Left lung (tissue), 10 donors: ENCODE results near the gene LHX6. TPM values are rescaled to one million over a fixed set of nuclear protein-coding genes. Genes with fewer than 3 reads are reported as not detected.

Experiments used
- ATAC-seq: fragments of 200-7000 bp; cut with Tn5 transposase; one replicate; pipeline ENCODE4 v1.9.1; 2020; ENCODE audit warnings: moderate library complexity
- DNase-seq, 4 donors: peaks; one replicate each; pipeline ENCODE4 v3.0.0-alpha.2; 2013 to 2020
- H3K27ac ChIP-seq, 2 donors: fragments of 200-600 bp; sonication (generic) in 1 of 2; one replicate each; pipeline versions ENCODE4 v1.5.0 to v1.8.0; 2020 to 2021
- H3K27me3 ChIP-seq, 2 donors: fragments of 200-600 bp; sonication (generic) in 1 of 2; one replicate each; pipeline versions ENCODE4 v1.5.0 to v1.8.0; 2020 to 2021
- H3K36me3 ChIP-seq, 2 donors: fragments of 200-600 bp; sonication (generic) in 1 of 2; one replicate each; pipeline versions ENCODE4 v1.5.0 to v1.8.0; 2020 to 2021
- H3K4me1 ChIP-seq, 2 donors: fragments of 200-600 bp; one replicate each; pipeline ENCODE4 v1.8.0; 2021
- H3K4me3 ChIP-seq, 2 donors: fragments of 200-600 bp; sonication (generic) in 1 of 2; one replicate each; pipeline versions ENCODE4 v1.5.0 to v1.8.0; 2020 to 2021; ENCODE audit warnings: mild to moderate bottlenecking in 1 of 2
- H3K9me3 ChIP-seq, 2 donors: fragments of 200-600 bp; sonication (generic) in 1 of 2; one replicate each; pipeline versions ENCODE4 v1.5.0 to v1.8.0; 2020 to 2021
- CTCF ChIP-seq, 2 donors: fragments of 200-600 bp; sonication (generic) in 1 of 2; IDR thresholded peaks; one replicate each; pipeline versions ENCODE4 v1.5.0 to v1.8.0; 2021; ENCODE audit warnings: antibody characterized with exemption in 2 of 2
- intact Hi-C, 2 donors: fragments of 100-400 bp; cut with DNase I; formaldehyde crosslinking; loops; one replicate each; pipeline versions ENCODE4 v1.11.2 to v1.14.2; 2022
- polyA plus RNA-seq, 6 donors: library from polyadenylated mRNA; unstranded; fragments of 120-200 nt; gene quantifications; one replicate each; pipeline ENCODE4 v1.2.1, GENCODE V29; 2013; ENCODE audit not compliant: insufficient read length in 6 of 6
- total RNA-seq, 2 donors: library from RNA; stranded (reverse); fragmentation: NEBNext Ultra II Directional; extraction: Animal tissue kit (Norgen Biotek cat#: 25700); gene quantifications; one replicate each; pipeline ENCODE4 v1.2.1, GENCODE V29; 2021
- donor health status: DM: no; HTN: yes; CAD: no.
- donor health status: DM: no; HTN: no; CAD: no.

LHX6 gene
- total and polyA plus RNA-seq, 8 donors, result 4.8 to 25.4 (median 18.2) TPM

- ATAC-seq, result no peak
- no peak overlapping the region for H3K27ac ChIP-seq
- no peaks in the 10 kb centered on the region for H3K9me3 ChIP-seq
- intact Hi-C loops, result loop anchor here in 1 of 2 donors (10.0 kb wide), 1 partner anchor 46 kb away; no protein-coding TSS in a partner anchor
- H3K4me1 ChIP-seq, result no peaks in the 10 kb centered on the region
- TF ChIP-seq CTCF (IDR thresholded peaks at IDR 0.05), result no peak
- peaks cover 0 to under 1% of the 10 kb centered on the region in 2 donors for H3K27me3 ChIP-seq
- no peak overlapping the region for H3K4me3 ChIP-seq
- no peak for DNase-seq
- no peaks in the 10 kb centered on the region for H3K36me3 ChIP-seq
Observed at GRCh38 chr9:122168356-122168755, 60.4 kb downstream of the LHX6 start.

- ATAC-seq, result no peak
- intact Hi-C loops, result loop anchor here in 1 of 2 donors (10.0 kb wide), 1 partner anchor 51 kb away; no protein-coding TSS in a partner anchor
- no peaks in the 10 kb centered on the region for H3K36me3 ChIP-seq
- no peak for DNase-seq
- peaks cover 0 to 9% of the 10 kb centered on the region in 2 donors for H3K9me3 ChIP-seq
- TF ChIP-seq CTCF (IDR thresholded peaks at IDR 0.05), result no peak
- no peaks in the 10 kb centered on the region for H3K4me1 ChIP-seq
- H3K27me3 ChIP-seq, result no peaks in the 10 kb centered on the region
- no peak overlapping the region for H3K27ac ChIP-seq
- no peak overlapping the region for H3K4me3 ChIP-seq
Observed at GRCh38 chr9:122164286-122164685, 64.5 kb downstream of the LHX6 start.

GRCh38 chr9:122162415-122162814 is 66.3 kb downstream of the LHX6 start:
- intact Hi-C loops, result loop anchor here in 1 of 2 donors (10.0 kb wide), 1 partner anchor 52 kb away; no protein-coding TSS in a partner anchor
- no peak for DNase-seq
- TF ChIP-seq CTCF (IDR thresholded peaks at IDR 0.05), result no peak

GRCh38 chr9:122159925-122160246 is 68.9 kb downstream of the LHX6 start:
- TF ChIP-seq CTCF (IDR thresholded peaks at IDR 0.05), result no peak
- no peaks in the 10 kb centered on the region for H3K36me3 ChIP-seq
- peak overlapping the region in 1 of 2 donors; percentile 81 for H3K27ac ChIP-seq
- no peak for DNase-seq
- H3K4me3 ChIP-seq, result peak overlapping the region; percentile 85 to 89
- intact Hi-C loops, result loop anchor here in 1 of 2 donors (10.0 kb wide), 1 partner anchor 55 kb away; no protein-coding TSS in a partner anchor
- H3K4me1 ChIP-seq, result peaks cover 9 to 27% of the 10 kb centered on the region in 2 donors
- ATAC-seq, result no peak
- no peaks in the 10 kb centered on the region for H3K27me3 ChIP-seq
- H3K9me3 ChIP-seq, result peaks cover 0 to 9% of the 10 kb centered on the region in 2 donors

More at GRCh38 chr9:122162415-122162814, 66.3 kb downstream of the LHX6 start:
- peaks cover 0 to 9% of the 10 kb centered on the region in 2 donors for H3K9me3 ChIP-seq
- peaks cover 9 to 17% of the 10 kb centered on the region in 2 donors for H3K4me1 ChIP-seq
- H3K27ac ChIP-seq, result no peak overlapping the region
- ATAC-seq, result no peak
- H3K4me3 ChIP-seq, result no peak overlapping the region
- no peaks in the 10 kb centered on the region for H3K36me3 ChIP-seq
- no peaks in the 10 kb centered on the region for H3K27me3 ChIP-seq

- H3K4me1 ChIP-seq, result peaks cover 9 to 27% of the 10 kb centered on the region in 2 donors
- peak within 1 kb of the TSS; percentile 68 to 81 for H3K27ac ChIP-seq
- peak in 1 of 2 donors; percentile 33 for TF ChIP-seq CTCF (IDR thresholded peaks at IDR 0.05)
- H3K27me3 ChIP-seq, result no peaks in the 10 kb centered on the region
- H3K4me3 ChIP-seq, result peak within 1 kb of the TSS; percentile 85 to 89
- peak; percentile 96 to 99 (median 97) for DNase-seq
- intact Hi-C loops, result no loop called here
- no peaks in the 10 kb centered on the region for H3K36me3 ChIP-seq
- H3K9me3 ChIP-seq, result peaks cover 0 to 9% of the 10 kb centered on the region in 2 donors
- ATAC-seq, result peak; percentile 100
Observed at GRCh38 chr9:122159026-122159924, 69.5 kb downstream of the LHX6 start, which contains the start of the genes MORN5 and NDUFA8. Gene MORN5, plus strand, starts transcription at chr9:122159908. Its CDS starts 65 bp downstream, at chr9:122159973. Gene NDUFA8, minus strand, starts transcription at chr9:122159779. Its CDS starts 102 bp downstream, at chr9:122159677.
